Epithelial cell of prostate (primary cell): Measurements from ENCODE around the gene RYR3.

Experiments used
- DNase-seq: peaks from one replicate; pipeline ENCODE4 v3.0.0-alpha.2; 2011; ENCODE audit warnings: low read depth, low spot score
- H3K27ac ChIP-seq: fragments of 450-650 bp; 2 replicates; pipeline ENCODE4 v1.5.1; 2017; ENCODE audit warnings: mild to moderate bottlenecking

The RYR3 gene

DNA sequence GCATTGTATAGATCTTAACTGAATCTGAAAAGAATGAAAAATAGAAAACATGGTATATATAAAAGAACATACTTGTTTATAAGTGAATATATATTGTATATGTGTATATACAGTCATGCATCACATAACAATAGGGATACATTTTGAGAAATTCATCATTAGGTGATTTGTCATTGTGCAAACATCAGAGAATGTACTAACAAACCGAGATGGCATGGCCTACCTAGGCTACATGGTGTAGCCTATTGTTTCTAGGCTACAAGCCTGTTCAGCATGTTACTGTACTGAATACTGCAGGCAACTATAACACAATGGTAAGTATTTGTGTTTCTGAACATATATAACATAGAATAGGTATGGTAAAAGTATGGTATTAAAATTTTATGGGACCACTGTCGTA is 592.9 kb downstream of the RYR3 start:
- no peak for DNase-seq
- no peak overlapping the region for H3K27ac ChIP-seq

GRCh38 chr15:33907326-33907725 is 596.6 kb downstream of the RYR3 start:
- no peak for DNase-seq
- no peak overlapping the region for H3K27ac ChIP-seq

DNA sequence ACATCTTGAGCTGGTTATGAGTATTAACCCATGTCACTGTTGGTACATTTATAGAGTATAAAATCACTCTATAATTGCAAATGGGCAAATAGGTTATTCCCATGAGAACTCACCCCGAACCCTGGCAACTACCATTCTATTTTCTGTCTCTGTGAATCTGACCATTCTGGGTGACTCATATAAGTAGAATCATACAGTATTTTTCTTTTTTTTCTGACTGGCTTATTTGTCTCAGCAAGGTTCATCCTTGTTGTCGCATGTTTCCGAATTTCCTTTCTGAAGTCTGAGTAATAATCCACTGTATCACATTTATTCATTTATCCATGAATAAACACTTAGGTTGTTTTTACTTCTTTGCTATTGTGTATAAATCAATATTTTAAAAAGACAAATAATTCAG is 597.6 kb downstream of the RYR3 start:
- no peak overlapping the region for H3K27ac ChIP-seq
- DNase-seq: no peak

DNA sequence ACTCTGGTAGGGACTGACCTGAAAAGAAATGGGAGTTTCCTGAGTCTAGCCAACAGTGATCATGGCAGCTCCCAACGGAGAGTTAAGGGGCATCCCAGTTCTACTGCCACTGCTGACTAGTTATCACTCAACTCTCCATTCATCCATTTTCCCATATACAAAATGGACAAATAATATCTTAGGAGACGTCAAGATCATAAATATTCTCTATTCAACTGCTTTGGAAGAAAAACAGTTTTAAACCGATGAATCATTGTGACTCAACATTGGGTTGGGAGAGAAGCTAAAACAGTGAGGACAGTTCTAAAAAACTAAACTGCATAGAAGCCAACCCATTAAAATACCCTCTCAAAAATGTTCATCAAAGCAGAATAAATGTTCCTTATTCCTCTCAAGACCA is 600.0 kb downstream of the RYR3 start:
- no peak for DNase-seq
- H3K27ac ChIP-seq: no peak overlapping the region

DNA sequence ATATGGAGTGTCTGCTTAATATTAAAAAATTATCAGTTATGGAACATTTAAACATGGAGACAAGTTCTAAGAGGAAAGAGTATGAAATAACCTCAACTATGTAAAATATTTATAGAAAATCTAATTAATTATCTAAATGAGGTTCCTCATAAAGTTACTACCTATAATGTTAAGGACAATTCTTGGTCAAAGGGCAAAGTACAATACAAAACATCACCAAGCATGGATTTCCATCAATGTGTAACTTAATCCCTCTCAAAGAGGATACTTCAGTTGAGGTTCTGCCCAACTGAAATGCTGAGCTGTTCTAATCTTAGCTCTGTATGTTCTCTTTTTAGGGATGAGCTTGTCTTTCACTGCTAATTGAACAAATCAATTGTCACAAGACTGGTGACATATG is 601.6 kb downstream of the RYR3 start:
- DNase-seq: no peak
- no peak overlapping the region for H3K27ac ChIP-seq

DNA sequence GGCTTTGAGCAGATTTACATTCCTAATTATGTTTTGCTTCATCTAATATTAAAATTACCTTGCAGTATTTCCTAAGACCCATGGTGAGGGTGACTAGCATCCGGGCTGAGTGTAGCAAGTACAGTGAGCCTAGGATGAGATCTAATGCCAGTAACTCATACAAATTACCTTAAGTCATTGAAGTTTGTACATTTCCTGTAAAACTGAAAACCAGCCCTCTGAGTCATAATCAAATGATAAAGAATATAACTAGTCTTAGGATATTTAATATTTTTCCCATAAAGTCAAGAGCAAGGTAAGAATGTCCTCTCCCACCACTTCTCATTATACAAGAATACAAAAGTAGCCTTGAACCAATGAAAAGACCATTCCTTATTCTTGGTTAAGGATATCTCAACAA is 602.7 kb downstream of the RYR3 start:
- no peak overlapping the region for H3K27ac ChIP-seq
- DNase-seq: no peak
